Measurements from ENCODE around the gene TMED9.
"Not testable (repeated sequence)": the region's sequence is repeated elsewhere in the genome, so short reads cannot be mapped to it uniquely, and the experiment has no call there.

The TMED9 gene

DNA sequence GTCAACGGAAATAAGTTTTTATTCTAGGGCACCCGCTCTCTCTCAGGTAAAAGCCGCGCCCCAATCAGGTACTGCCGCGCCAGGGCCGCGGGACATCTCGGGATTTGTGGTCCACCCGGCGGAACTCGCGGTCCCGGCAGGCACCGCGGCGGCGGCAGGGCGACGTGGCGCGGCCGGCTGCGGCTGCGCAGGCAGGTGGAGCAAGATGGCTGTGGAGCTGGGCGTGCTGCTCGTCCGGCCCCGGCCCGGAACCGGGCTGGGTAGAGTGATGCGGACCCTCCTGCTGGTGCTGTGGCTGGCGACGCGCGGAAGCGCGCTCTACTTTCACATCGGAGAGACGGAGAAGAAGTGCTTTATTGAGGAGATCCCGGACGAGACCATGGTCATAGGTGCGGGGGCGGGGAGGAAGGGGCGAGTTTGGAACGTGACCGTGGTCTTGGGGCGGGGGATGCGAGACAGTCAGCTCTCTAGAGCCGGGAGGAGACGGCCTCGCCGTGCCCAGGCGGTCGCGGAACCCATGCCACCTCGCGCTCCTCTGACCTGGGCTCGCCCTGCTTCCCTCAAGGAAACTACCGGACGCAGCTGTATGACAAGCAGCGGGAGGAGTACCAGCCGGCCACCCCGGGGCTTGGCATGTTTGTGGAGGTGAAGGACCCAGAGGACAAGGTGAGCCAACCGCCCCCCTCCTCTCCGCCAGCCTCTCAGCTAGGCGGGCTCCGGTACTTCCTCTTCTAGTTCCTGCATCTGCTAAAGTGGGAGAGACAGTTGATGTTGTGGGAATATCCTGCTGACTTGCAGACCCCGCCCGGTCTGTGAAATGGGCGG is at the start of gene TMED9:
TMED9 (plus strand) TSS at position 194 of the 825 bp plus-strand sequence; CDS start at position 206, 12 bp downstream.
- peak; percentile 94 for DNase-seq

- DNase-seq, result no peak
Measured at GRCh38 chr5:177542816-177543465, 49.1 kb upstream of the TMED9 start.

- no peak for DNase-seq
Measured at GRCh38 chr5:177545487-177546257, 46.3 kb upstream of the TMED9 start.

- no peak for DNase-seq
Measured at GRCh38 chr5:177546258-177546741, 45.7 kb upstream of the TMED9 start.

- no peak for DNase-seq
Measured at GRCh38 chr5:177547736-177548135, 44.3 kb upstream of the TMED9 start.

GRCh38 chr5:177548495-177548894 is 43.5 kb upstream of the TMED9 start:
- no peak for DNase-seq

DNA sequence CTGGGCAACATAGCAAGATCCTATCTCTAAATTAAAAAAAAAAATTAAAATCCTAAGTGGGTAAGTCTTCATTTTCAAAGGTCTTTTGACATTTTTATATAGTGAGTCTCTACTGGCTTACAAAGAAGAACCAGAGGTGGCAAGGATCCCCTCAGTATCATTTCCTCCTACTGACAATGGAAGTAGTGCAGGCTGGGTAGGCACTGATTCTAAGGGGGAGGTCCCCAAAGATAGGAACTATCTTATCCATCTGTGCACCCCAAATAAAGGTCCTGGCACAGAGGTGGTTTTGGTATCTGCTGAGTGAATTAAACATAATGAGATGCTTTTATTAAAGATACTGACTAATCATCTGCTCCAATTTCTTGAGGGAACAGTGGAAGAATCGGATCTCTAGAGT is 41.9 kb upstream of the TMED9 start:
- no peak for DNase-seq

- DNase-seq, result no peak
Measured at GRCh38 chr5:177552839-177553455, 39.1 kb upstream of the TMED9 start.

GRCh38 chr5:177553671-177554429 is 38.2 kb upstream of the TMED9 start:
- no peak for DNase-seq

DNA sequence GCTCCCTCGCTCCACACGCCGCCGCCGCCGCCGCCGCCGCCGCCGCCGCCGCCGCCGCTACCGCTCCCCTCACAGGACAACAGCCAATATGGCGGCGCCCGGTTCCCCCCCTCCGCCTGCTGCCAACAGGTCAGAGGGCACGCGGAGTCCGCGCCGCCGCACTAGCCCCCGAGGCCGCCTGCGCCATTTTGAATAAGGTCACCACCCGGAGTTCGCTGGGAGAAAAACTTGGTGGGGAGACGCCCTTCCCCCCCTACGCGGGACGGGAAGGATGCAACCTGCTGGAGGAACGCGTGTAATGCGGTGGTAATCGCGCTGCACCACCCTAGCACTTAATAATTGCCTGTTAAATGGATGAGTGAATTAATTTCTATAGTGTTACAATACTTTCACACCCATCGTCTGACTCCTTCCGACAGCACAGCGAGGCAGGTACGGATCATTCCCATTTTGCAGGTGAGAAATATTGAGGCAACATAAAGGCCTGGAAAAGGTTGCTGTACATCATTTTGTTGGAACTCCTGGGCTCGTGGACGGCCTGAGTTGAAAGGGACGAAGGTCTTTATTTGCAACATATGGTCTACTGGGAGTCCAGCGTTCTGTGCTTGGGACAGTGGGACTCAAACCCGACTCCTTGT is 37.4 kb upstream of the TMED9 start, which contains the start of gene FAM193B:
FAM193B (minus strand) TSS at position 90 of the 638 bp plus-strand sequence. CDS start 105 bp downstream, outside the sequence.
- peak; percentile 88 for DNase-seq

GRCh38 chr5:177555228-177555627 is 36.8 kb upstream of the TMED9 start:
- no peak for DNase-seq

GRCh38 chr5:177555665-177556064 is 36.3 kb upstream of the TMED9 start:
- DNase-seq, result no peak

GRCh38 chr5:177557041-177557647 is 34.9 kb upstream of the TMED9 start:
- no peak for DNase-seq

- DNase-seq, result no peak
Measured at GRCh38 chr5:177557796-177558195, 34.2 kb upstream of the TMED9 start.

GRCh38 chr5:177559446-177559941 is 32.5 kb upstream of the TMED9 start:
- DNase-seq, result not testable (repeated sequence)

GRCh38 chr5:177565046-177565445 is 27.0 kb upstream of the TMED9 start:
- DNase-seq, result no peak

GRCh38 chr5:177568326-177568725 is 23.7 kb upstream of the TMED9 start:
- DNase-seq, result no peak

DNA sequence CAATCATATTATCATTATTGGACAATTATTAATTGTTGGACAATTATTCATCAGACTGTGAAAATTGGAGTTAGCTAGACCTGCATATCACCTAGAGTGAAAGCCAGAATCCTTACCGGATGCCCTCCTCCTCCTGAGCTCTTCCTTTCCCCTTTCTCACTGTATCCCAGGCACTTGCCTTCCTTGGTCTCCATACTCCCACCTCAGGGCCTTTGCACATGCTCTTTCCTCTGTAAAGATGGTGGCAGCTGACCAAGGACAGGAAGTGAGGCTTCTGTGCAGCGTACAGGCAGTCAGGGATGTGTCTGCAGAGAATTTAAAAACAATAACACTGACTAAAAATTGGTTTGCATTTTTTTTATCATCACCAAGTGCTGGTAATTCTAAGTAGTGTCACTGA is 22.1 kb upstream of the TMED9 start:
- DNase-seq, result no peak

DNA sequence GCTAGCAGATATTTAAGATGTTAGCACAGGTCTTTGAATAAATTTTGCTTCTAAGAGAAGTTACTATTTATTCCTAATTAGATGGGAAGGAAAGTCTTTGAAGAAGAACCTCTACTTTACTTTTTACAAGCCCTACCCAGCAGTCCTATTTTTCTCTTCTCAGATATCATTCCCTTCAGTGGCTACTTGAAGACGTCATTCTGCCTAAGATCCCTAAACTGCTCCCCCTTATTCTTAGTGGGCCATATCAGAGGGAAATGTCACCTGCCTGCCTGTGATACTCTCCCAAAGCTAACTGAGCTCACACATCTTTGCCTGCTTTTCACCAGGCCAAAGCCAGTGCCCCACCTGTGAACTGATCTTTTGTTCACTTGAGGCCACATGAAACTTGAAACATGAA is 16.5 kb upstream of the TMED9 start:
- no peak for DNase-seq

DNA sequence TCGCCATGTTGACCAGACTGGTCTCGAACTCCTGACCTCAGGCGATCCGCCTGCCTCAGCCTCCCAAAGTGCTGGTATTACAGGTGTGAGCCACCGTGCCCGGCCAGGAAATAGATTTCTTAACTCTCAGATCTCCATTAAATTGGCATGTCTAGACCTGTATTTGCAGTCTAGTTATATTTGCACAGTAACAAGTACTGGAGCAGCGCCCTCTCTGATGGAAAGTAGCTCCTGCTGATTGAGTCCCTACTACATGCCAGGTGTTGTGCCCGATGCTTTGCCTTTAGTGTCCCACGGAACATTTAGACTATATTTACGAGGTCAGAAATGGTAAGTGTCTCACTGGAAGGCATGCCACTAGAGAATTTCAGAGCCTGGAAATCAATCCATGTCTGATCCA is 15.8 kb upstream of the TMED9 start:
- no peak for DNase-seq

DNA sequence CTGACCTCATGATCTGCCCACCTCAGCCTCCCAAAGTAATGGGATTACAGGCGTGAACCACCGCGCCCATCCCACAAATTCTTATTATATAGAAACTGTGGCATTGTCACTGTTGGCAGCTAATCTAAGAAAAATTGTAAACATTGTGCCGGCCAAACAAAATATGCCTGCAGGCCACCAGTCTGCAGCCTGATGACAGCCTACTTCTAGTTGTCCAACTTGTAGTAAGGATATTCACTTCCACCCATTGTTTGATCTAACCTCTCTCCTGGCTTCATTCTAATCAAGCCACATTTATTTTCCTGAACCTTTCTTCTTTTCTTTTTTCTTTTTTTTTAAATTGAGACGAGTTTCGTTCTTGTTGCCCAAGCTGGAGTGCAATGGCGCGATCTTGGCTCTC is 13.7 kb upstream of the TMED9 start:
- no peak for DNase-seq
